HCT116 (cell line): ENCODE measurements around the gene PHACTR4. TPM values are rescaled to one million over a fixed set of nuclear protein-coding genes. Genes with fewer than 3 reads are reported as not detected.
A peak's percentile ranks its signal among the peaks of the same experiment; 100 is the strongest.

ENCODE experiments used
- ATAC-seq: fragments of 200-7000 bp; cut with Tn5 transposase; 2 replicates; pipeline ENCODE4 v1.9.1; 2020; ENCODE audit warnings: mild to moderate bottlenecking, moderate library complexity
- BruUV-seq: library from RNA; stranded (reverse); fragments of 400-500 nt; replicated peaks from 2 replicates; lab custom pipeline; 2021; lab: Mats Ljungman, UMichigan
- CTCF ChIA-PET: fragments of 300-600 bp; sonication (Branson Sonifier 250); formaldehyde crosslinking; loops from one replicate; lab custom pipeline; 2021; ENCODE audit warnings: antibody characterized with exemption; lab: Charles Lee
- POLR2A ChIA-PET: fragments of 300-600, 350-600 bp; sonication (Branson Sonifier 250); formaldehyde crosslinking; loops from one replicate; lab custom pipeline; 2021; ENCODE audit warnings: antibody characterized with exemption; lab: Charles Lee
- RAD21 ChIA-PET, 2 experiments: fragments of 300-600 bp; sonication (Branson Sonifier 250); formaldehyde crosslinking; loops; one replicate each; lab custom pipeline; 2023; ENCODE audit warnings: low total read pairs in 2 of 2; ENCODE audit not compliant: uncharacterized antibody in 2 of 2, unreplicated experiment in 2 of 2, low non-redundant PET in 1 of 2; lab: Charles Lee
- DNase-seq: peaks from one replicate; pipeline ENCODE4 v3.0.0-alpha.2; 2010; ENCODE audit warnings: low read depth, low spot score
- H2AFZ ChIP-seq: fragments of 200-600 bp; shearing (Covaris generic), sonication (generic); 2 replicates; pipeline ENCODE4 v1.6.1; 2017; ENCODE audit warnings: low read depth, mixed run types, mixed read lengths, antibody characterized with exemption, low read length; ENCODE audit not compliant: poor library complexity, severe bottlenecking
- H3K27ac ChIP-seq: 2 replicates; pipeline ENCODE4 v1.5.1; 2012; ENCODE audit warnings: low read depth, low read length
- H3K27me3 ChIP-seq: fragments of 200-600 bp; sonication (generic); 2 replicates; pipeline ENCODE4 v1.6.1; 2016; ENCODE audit warnings: mixed run types, low read length, mixed read lengths; ENCODE audit not compliant: insufficient read depth
- H3K36me3 ChIP-seq, 2 experiments: fragments of 200-500 bp in 1 of 2; fragments of 200-600 bp in 1 of 2; sonication (Bioruptor generic) in 1 of 2; sonication (generic) in 1 of 2; 2 replicates each; pipeline versions ENCODE4 v1.5.1 to v1.6.1; 2014 to 2016; ENCODE audit warnings: low read length in 2 of 2, inconsistent platforms in 1 of 2, mixed read lengths in 1 of 2, mixed run types in 1 of 2; ENCODE audit not compliant: insufficient read depth in 2 of 2, control insufficient read depth in 1 of 2
- H3K4me1 ChIP-seq, 2 experiments: fragments of 200-600 bp in 1 of 2; sonication (generic) in 1 of 2; 2 replicates each; pipeline versions ENCODE4 v1.5.1 to v1.6.1; 2012 to 2017; ENCODE audit warnings: low read length in 2 of 2, inconsistent platforms in 1 of 2, mild to moderate bottlenecking in 1 of 2, mixed read lengths in 1 of 2, mixed run types in 1 of 2, moderate library complexity in 1 of 2; ENCODE audit not compliant: insufficient read depth in 2 of 2, control insufficient read depth in 1 of 2
- H3K4me2 ChIP-seq: fragments of 200-600 bp; sonication (generic); 2 replicates; pipeline ENCODE4 v1.6.1; 2017; ENCODE audit warnings: mixed run types, low read length, mixed read lengths
- H3K4me3 ChIP-seq, 2 experiments: fragments of 200-600 bp in 1 of 2; sonication (generic) in 1 of 2; replicated peaks in 1 of 2; 2 replicates each; pipeline ENCODE4 v1.5.1; 2011 to 2016; ENCODE audit warnings: low read length in 2 of 2, control low read depth in 1 of 2, low read depth in 1 of 2, mild to moderate bottlenecking in 1 of 2, mixed read lengths in 1 of 2, mixed run types in 1 of 2
- H3K79me2 ChIP-seq: fragments of 200-600 bp; sonication (generic); 2 replicates; pipeline ENCODE4 v1.6.1; 2017; ENCODE audit warnings: mild to moderate bottlenecking, mixed run types, low read length, moderate library complexity, mixed read lengths; ENCODE audit not compliant: insufficient read depth
- H3K9ac ChIP-seq: fragments of 200-600 bp; sonication (generic); 2 replicates; pipeline ENCODE4 v1.6.1; 2016; ENCODE audit warnings: low read length, mixed read lengths
- H3K9me2 ChIP-seq: fragments of 200-600 bp; sonication (generic), shearing (Covaris generic); 2 replicates; pipeline ENCODE4 v1.6.1; 2017; ENCODE audit warnings: mixed run types, mild to moderate bottlenecking, moderate library complexity; ENCODE audit not compliant: insufficient read depth
- H3K9me3 ChIP-seq, 2 experiments: fragments of 200-500 bp in 1 of 2; fragments of 200-600 bp in 1 of 2; sonication (Bioruptor generic) in 1 of 2; sonication (generic) in 1 of 2; 2 replicates each; pipeline ENCODE4 v1.6.1; 2014 to 2017; ENCODE audit warnings: low read length in 2 of 2, mixed read lengths in 2 of 2, inconsistent platforms in 1 of 2, low read depth in 1 of 2, mild to moderate bottlenecking in 1 of 2, mixed run types in 1 of 2, moderate library complexity in 1 of 2; ENCODE audit not compliant: control insufficient read depth in 1 of 2, insufficient read depth in 1 of 2
- H4K20me1 ChIP-seq: fragments of 200-600 bp; sonication (generic), shearing (Covaris generic); 2 replicates; pipeline ENCODE4 v1.6.1; 2017; ENCODE audit warnings: mixed run types, mild to moderate bottlenecking, moderate library complexity; ENCODE audit not compliant: insufficient read depth
- CBX3 ChIP-seq: IDR thresholded peaks from 2 replicates; pipeline ENCODE4 v1.6.1; 2012; ENCODE audit warnings: low read depth
- CEBPB ChIP-seq: IDR thresholded peaks from 2 replicates; pipeline ENCODE4 v1.6.1; 2012; ENCODE audit warnings: low read depth
- CTCF ChIP-seq, 3 experiments: fragments of 200-600 bp in 1 of 3; sonication (generic) in 1 of 3; IDR thresholded peaks in 2 of 3; conservative IDR thresholded peaks in 1 of 3; 2 replicates each; pipeline ENCODE4 v1.5.1; 2012 to 2017; ENCODE audit warnings: low read depth in 2 of 3, low read length in 2 of 3, antibody characterized with exemption in 1 of 3, borderline replicate concordance in 1 of 3, control low read depth in 1 of 3, mild to moderate bottlenecking in 1 of 3, mixed read lengths in 1 of 3, mixed run types in 1 of 3, moderate library complexity in 1 of 3; ENCODE audit not compliant: insufficient read depth in 1 of 3
- EGR1 ChIP-seq: IDR thresholded peaks from 2 replicates; pipeline ENCODE4 v1.6.1; 2012; ENCODE audit warnings: low read depth
- ELF1 ChIP-seq: IDR thresholded peaks from 2 replicates; pipeline ENCODE4 v1.6.1; 2012; ENCODE audit warnings: low read depth, borderline replicate concordance
- EZH2phosphoT487 ChIP-seq: fragments of 200-600 bp; IDR thresholded peaks from 2 replicates; pipeline ENCODE4 v1.6.1; 2018; ENCODE audit warnings: antibody characterized with exemption, borderline replicate concordance
- JUND ChIP-seq: IDR thresholded peaks from 2 replicates; pipeline ENCODE4 v1.6.1; 2012
- MAX ChIP-seq: IDR thresholded peaks from 2 replicates; pipeline ENCODE4 v1.6.1; 2012
- POLR2A ChIP-seq: IDR thresholded peaks from 2 replicates; pipeline ENCODE4 v1.7.0; 2011; ENCODE audit warnings: borderline replicate concordance; ENCODE audit not compliant: insufficient read depth, insufficient read length; ENCODE audit errors: extremely low read depth
- RAD21 ChIP-seq: IDR thresholded peaks from 2 replicates; pipeline ENCODE4 v1.6.1; 2012; ENCODE audit warnings: low read depth, mild to moderate bottlenecking
- SIN3A ChIP-seq: IDR thresholded peaks from 2 replicates; pipeline ENCODE4 v1.6.1; 2012; ENCODE audit warnings: low read depth
- ZFX ChIP-seq: fragments of 450-650 bp; IDR thresholded peaks from 2 replicates; pipeline ENCODE4 v1.6.1; 2017
- intact Hi-C: fragments of 100-400 bp; cut with micrococcal nuclease; formaldehyde crosslinking; loops from 2 replicates; pipeline ENCODE4 v1.10.0; 2022
- total RNA-seq: library from RNA; stranded (reverse); gene quantifications from one replicate; pipeline ENCODE4 v1.2.1, GENCODE V29; 2021; ENCODE audit not compliant: unreplicated experiment

PHACTR4 gene
- total RNA-seq, 1 experiment from 2014 or later, result 36.0 TPM

GRCh38 chr1:28538286-28538685 lies 168.7 kb downstream of the PHACTR4 start:
- BruUV-seq, result TSS peak; percentile 78
- H2AFZ ChIP-seq, result no peak overlapping the region
- ChIA-PET CTCF (no interaction called here), RAD21 (no interaction called here), POLR2A (no interaction called here)
- peaks cover 29 to 40% of the 10 kb centered on the region in 2 experiments for H3K36me3 ChIP-seq
- no peak overlapping the region for H3K4me2 ChIP-seq
- peaks cover 7 to 16% of the 10 kb centered on the region in 2 experiments; a peak in 3 of 4 replicates for H3K4me1 ChIP-seq
- no peak overlapping the region for H3K4me3 ChIP-seq
- H3K9ac ChIP-seq, result no peak overlapping the region
- H3K79me2 ChIP-seq, result peaks cover 9% of the 10 kb centered on the region; the same call in 1 of the 2 replicates
- H3K27me3 ChIP-seq, result no peaks in the 10 kb centered on the region
- TF ChIP-seq EZH2phosphoT487 (no peak), EGR1 (no peak), SIN3A (no peak), POLR2A (no peak), CBX3 (no peak), ELF1 (no peak), ZFX (no peak), MAX (no peak)
- H3K9me3 ChIP-seq, result no peaks in the 10 kb centered on the region
- DNase-seq (no peak), ATAC-seq (no peak)
- intact Hi-C loops, result no loop called here
- H3K27ac ChIP-seq, result no peak overlapping the region
- 0 out of 2 replicates have a peak, but pooled peaks cover 4% of the 10 kb centered on the region for H4K20me1 ChIP-seq
- H3K9me2 ChIP-seq, result no peaks in the 10 kb centered on the region

GRCh38 chr1:28540651-28541050 lies 171.1 kb downstream of the PHACTR4 start:
- ATAC-seq (peak; percentile 65), DNase-seq (no peak)
- H3K9me2 ChIP-seq, result no peaks in the 10 kb centered on the region
- BruUV-seq, result no TSS peak
- no peaks in the 10 kb centered on the region for H3K79me2 ChIP-seq
- POLR2A ChIA-PET, result no interaction called here
- peak overlapping the region; percentile 47; the same call in 1 of the 2 replicates for H3K27ac ChIP-seq
- H2AFZ ChIP-seq, result no peak overlapping the region
- H3K4me3 ChIP-seq, result no peak overlapping the region
- RAD21 ChIA-PET, result interaction anchor here in 1 of 2 experiments (0.7 kb wide), 1 partner anchor 42 kb away, joined by 4 read pairs; no protein-coding TSS in a partner anchor
- CTCF ChIA-PET, result interaction anchor here (1.0 kb wide), 1 partner anchor 12 kb away, joined by 3 read pairs; the partner anchor contains the start of gene TRNAU1AP
- peaks cover 21 to 26% of the 10 kb centered on the region in 2 experiments for H3K36me3 ChIP-seq
- no peaks in the 10 kb centered on the region for H3K27me3 ChIP-seq
- H4K20me1 ChIP-seq, result no peaks in the 10 kb centered on the region
- H3K4me1 ChIP-seq, result peaks cover 7 to 16% of the 10 kb centered on the region in 2 experiments; a peak in 3 of 4 replicates
- no peak overlapping the region; the same call in 1 of the 2 replicates for H3K4me2 ChIP-seq
- intact Hi-C loops, result no loop called here
- no peaks in the 10 kb centered on the region for H3K9me3 ChIP-seq
- TF ChIP-seq EZH2phosphoT487 (no peak), EGR1 (no peak), CEBPB (no peak), RAD21 (no peak), CTCF (IDR thresholded peaks at IDR 0.05 in 2 of 3, conservative IDR thresholded peaks at IDR 0.05 in 1 of 3; ENCODE audit: borderline replicate concordance in 1 of 3, insufficient read depth in 1 of 3, low read depth in 2 of 3, low read length in 2 of 3) (peak in 2 of 3 experiments; percentile 45 to 51; a peak in 4 of 6 replicates), JUND (no peak)
- H3K9ac ChIP-seq, result 0 out of 2 replicates have a peak overlapping the region, but pooled peaks have one; percentile 15
